GM21786 (cell line): ENCODE measurements around the gene SHC2.

Source experiments
- ATAC-seq: cut with Tn5 transposase; IDR thresholded peaks from one replicate; pipeline ENCODE4 v1.9.1; 2021; ENCODE audit not compliant: unreplicated experiment

Gene SHC2, protein sequence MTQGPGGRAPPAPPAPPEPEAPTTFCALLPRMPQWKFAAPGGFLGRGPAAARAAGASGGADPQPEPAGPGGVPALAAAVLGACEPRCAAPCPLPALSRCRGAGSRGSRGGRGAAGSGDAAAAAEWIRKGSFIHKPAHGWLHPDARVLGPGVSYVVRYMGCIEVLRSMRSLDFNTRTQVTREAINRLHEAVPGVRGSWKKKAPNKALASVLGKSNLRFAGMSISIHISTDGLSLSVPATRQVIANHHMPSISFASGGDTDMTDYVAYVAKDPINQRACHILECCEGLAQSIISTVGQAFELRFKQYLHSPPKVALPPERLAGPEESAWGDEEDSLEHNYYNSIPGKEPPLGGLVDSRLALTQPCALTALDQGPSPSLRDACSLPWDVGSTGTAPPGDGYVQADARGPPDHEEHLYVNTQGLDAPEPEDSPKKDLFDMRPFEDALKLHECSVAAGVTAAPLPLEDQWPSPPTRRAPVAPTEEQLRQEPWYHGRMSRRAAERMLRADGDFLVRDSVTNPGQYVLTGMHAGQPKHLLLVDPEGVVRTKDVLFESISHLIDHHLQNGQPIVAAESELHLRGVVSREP

DNA sequence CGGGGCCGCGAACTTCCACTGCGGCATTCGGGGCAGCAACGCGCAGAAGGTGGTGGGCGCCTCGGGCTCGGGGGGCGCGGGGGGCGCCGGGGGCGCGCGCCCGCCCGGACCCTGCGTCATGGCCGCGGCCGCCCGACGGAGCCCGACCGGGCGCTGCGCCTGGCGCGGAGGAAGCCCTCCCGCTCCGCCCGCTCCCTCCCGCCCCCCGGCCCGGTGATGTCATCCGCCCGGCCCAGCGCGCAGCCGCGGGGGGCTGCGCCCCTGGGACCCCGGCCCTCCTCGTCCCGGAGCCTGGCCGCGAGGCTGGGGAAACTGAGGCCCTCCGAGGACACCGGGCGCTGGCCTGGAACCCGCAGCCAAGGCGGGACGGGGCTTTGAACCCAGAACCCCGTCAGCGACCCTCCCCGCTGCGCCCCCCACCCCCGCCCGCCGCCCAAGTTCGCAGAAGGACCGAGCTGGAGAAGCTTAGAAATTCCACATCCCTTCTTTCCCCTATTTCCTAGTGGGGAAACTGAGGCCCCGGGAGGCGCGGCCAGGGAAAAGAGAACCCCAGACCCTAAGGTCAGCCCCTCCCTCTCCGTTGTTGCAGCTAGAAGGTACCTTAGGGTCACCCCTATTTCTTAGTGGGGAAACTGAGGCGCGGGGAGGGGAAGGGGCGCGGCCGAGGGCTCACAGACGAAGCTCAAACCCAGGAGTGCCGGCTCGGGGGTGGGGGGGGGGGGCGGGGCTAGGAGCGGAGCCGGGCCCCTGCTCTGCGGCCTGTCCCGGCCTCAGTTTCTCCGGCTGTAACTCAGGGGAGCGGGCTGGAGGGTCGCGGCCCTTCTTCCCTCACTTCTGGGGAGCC lies at the start of gene SHC2:
Gene SHC2 (minus strand): TSS at position 157 of the 844 bp plus-strand sequence. CDS start 37 bp downstream, at position 120.
- ATAC-seq = no peak

DNA sequence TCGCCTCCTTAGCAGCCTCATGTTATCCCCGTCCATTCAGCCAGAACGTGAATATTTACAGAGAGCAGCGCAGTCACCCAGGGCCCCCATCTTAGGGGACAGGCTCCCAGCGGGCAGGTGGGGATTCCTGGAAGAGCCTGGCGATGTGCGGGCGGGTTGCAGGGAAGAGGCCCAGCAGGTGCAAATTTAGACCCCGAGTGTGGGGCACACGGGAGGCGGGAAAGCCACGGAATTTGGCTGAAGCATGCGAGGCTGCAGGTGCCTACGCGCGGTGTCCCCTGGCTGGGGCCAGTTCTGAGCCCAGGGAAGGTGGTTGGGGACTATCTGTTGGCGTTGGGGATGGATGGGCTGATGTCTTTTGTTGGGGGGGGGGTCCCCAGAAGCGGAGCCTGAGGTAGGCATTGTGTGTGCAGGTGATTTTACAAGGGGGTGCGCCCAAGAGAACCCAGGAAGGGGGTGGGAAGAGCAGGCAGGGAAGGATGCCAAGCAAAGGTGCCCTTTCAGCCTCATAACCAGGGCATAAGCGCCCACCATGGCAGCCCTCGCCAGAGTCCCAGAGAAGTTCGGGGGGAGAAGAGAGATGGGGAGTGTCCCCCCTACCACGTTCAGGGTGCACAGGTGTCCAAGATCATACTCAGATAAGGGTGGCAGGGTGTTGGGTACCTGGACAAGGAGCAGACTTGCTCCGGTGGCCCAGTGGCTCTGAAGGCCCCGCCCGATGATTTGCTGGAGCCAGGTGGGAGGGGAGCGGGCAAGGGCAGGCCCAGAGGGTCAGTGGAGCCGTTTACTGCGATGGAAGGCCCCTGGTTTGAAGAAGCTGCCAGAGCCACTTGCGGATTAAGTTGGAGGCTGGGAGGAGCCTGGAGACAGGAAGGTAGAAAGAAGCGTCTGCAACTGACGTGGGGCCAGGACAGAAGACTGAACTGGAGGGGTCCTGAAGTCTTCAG lies 47.6 kb upstream of the SHC2 start:
- no peak for ATAC-seq

DNA sequence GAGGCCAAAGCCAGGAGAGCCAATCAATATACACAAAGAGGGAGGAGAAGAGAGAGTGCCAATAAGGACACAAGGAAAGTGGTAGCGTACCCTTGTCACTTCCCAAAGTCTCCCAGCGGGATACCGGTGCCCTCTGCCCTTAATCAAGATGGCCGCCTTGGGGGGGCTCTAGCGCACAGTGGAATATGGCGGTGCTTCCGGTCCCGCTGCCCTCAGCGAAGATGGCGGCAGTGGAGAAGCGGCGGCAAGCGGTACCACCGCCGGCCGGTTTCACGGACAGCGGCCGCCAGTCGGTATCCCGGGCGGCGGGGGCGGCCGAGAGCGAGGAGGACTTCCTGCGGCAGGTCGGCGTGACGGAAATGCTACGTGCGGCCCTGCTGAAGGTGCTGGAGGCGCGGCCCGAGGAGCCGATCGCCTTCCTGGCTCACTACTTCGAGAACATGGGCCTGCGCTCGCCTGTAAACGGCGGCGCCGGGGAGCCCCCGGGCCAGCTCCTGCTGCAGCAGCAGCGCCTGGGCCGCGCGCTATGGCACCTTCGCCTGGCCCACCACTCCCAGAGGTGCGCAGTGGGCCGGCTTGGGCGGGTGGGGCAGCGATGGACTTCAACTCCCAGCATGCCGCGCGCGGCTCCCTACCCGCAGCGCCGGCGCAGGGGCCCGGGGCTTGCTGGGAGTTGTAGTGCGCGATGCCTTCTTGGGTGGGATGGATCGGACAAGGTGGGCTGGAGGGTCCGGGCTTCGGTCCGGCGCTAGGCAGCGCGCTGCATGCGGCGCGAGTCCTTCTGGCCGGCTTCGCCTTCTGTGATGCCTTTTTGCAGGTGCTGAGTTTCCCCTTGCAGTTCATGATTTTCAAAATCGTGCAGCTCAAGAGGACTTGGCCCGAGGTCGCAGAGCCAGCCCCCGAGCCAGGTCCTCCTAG lies 46.7 kb upstream of the SHC2 start, which contains the start of gene TPGS1:
Gene TPGS1 (plus strand): TSS at position 212 of the 918 bp plus-strand sequence. CDS start 10 bp downstream, at position 222.
- ATAC-seq = peak; percentile 54

DNA sequence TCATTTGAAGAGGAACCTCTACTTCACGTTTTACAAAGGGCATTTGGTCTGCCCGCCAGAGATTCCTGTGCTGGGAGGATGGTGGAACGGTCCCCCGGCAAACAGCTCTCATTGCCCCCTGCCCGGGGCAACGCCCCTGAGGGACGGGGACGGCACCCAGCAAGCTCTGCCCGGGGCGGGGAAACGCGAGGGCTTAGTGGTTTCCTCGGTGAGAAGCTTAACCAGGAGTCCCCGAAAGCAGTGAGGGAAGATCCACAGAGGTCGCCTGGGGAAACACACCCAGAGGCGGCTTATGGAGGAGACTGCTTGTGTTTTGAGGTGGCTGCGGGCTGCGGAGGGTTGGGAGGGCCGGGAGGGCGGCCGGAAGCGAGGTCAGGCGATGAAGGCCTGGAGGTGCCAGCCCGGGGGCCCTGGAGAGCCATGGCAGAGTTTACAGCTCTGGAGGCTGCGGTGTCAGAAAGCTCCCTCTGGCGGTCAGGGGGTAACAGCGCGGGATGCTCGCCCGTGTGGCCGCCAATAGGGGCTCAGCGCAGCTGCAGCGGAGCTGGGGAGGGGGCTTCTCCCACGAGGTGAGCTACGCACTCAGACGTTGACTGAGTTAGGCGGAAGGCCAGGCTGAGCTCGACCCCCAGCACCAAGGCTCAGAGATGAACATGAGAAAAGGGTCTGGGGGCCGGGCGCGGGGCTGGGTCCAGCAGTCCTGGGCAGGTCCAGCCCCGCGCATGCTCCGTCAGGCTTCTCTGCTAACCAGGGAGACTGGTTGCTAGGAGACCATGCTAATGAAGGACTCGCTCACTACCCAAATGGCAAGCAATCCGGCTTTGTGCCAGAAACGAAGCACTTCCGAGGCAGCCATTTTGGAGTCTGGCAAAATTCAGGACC lies 45.8 kb upstream of the SHC2 start:
- ATAC-seq = peak; percentile 64

DNA sequence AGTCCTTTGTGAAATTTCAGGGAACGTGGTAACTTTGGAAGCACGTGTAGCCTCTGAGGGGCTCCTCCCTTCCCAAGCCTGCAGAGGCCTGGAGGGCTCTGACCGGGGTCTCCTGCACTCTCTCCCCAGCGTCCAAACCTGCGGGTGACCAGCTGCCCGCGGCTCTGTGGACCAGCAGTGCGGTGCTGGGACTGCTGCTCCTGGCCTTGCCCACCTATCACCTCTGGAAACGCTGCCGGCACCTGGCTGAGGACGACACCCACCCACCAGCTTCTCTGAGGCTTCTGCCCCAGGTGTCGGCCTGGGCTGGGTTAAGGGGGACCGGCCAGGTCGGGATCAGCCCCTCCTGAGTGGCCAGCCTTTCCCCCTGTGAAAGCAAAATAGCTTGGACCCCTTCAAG lies 43.8 kb upstream of the SHC2 start:
- ATAC-seq = no peak

DNA sequence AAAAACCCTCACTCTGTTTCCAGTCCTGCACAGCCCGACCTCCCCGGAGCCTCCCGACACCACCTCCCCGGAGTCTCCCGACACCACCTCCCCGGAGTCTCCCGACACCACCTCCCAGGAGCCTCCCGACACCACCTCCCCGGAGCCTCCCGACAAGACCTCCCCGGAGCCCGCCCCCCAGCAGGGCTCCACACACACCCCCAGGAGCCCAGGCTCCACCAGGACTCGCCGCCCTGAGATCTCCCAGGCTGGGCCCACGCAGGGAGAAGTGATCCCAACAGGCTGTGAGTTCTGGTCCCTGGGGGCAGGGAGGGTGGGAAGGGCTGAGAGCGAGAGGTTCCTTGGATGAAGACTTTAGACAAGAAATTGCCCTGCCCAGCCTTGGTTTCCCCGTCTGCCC lies 40.8 kb upstream of the SHC2 start:
- no peak for ATAC-seq

DNA sequence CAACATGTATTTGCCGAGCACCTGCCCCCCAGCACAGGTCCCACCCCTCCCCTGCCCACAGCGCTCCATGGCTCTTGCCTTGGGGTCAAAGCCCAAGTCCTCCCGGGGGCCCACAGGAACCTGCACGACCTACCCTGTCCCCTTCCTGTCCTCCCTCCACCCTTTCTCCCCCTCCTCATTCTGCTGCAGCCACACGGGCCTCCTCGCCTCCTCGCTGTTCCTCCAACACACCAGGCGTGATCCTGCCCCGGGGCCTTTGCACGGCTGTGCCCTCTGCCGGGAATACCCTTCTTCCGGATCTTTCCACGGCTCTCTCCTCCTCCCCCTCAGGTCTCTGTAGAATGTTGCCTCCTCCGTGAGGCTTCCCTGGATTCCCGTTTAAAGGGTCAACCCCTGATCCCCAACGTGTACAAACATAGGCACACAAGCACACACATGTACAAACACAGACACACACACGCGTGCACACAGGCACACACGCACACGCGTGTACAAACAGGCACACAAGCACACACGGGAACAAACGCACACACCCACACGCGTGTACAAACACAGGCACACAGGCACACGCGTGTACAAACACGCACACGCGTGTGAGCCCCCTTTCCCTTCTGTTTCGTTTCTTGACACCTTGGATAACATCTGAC lies 38.3 kb upstream of the SHC2 start:
- ATAC-seq = no peak

DNA sequence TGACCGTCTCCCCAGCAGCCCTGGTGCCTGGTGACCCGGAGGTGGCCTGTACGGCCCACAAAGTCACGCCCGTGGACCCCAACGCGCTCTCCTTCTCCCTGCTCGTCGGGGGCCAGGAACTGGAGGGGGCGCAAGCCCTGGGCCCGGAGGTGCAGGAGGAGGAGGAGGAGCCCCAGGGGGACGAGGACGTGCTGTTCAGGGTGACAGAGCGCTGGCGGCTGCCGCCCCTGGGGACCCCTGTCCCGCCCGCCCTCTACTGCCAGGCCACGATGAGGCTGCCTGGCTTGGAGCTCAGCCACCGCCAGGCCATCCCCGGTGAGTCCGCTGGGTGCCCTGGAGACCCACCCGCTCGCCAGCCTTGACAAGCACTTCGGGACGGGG lies 37.7 kb upstream of the SHC2 start:
- ATAC-seq = no peak

DNA sequence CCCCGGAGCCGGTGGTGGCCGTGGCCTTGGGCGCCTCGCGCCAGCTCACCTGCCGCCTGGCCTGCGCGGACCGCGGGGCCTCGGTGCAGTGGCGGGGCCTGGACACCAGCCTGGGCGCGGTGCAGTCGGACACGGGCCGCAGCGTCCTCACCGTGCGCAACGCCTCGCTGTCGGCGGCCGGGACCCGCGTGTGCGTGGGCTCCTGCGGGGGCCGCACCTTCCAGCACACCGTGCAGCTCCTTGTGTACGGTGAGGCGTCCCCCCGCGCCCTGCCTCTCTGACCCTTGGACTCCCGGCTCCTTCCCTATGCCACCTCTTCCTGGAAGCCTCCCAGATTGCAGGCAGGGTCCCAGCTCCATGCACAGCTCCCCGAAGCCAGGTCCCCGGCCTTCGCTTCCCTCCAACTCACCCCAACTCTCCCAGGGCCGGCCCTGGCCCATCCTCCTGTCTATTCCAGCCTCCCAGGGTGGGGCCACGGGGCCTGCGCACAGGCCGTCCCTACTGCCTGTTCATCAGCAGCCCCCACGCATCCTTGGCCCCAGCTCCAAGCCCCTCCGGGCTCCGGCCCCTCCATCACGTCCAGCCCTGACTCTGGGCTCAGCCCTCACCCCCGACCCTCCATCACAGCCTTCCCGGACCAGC lies 37.2 kb upstream of the SHC2 start:
- no peak for ATAC-seq

DNA sequence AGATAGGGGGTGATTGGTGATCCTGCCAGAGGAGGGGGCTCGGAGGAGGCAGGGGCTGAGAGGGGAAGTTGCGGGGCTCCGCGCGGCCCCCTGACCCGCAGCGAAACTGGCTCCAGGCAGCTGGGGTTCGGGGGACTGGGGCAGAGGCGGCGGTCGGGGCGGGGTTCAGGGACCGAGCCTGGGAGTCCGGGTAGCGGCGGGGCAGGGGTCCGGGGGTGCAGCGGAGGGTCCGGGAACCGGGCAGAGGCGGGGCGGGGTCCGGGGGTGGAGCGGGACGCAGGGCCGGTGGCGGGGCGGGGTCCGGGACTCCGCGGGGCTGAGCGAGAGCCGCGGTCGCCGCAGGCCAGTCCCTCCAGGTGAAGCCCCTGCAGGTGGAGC lies 36.6 kb upstream of the SHC2 start:
- ATAC-seq = no peak

DNA sequence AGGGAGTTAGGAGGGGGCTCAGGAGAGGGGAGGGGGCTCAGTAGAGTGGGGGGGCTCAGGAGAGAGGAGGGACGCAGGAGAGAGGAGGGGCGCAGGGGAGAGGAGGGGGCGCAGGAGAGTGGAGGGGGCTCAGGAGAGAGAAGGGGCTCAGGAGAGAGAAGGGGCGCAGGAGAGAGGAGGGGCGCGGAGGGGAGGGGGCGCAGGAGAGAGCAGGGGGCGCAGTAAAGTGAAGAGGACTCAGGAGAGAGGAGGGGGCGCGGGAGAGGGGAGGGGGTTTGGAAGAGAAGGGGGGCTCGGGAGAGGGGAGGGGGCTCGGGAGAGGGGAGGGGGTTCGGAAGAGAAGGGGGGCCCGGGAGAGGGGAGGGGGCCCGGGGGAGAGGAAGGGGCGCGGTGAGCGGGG lies 36.2 kb upstream of the SHC2 start:
- ATAC-seq = no peak

DNA sequence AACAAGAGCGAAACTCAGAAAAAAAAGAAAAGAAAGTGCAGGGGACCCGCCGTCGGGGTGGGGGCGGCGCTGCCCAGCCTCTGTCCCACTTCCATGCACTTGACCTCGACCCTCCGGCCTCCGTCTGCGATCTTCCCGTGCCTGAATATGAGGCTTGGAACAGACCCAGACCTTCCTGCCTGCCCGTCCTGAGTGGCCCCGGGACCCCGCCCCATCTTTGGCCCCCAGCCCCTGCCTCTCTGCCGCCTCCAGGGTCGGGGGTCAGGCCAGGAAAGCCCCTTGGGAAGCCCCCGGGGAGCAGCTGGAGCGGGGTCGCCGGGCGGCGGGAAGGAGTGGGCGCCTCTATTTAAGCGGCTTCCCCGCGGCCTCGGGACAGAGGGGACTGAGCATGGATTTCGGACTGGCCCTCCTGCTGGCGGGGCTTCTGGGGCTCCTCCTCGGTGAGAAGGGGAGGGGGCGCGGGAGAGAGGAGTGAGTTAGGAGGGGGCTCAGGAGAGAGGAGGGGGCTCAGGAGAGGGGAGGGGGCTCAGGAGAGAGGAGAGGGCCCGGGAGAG lies 35.4 kb upstream of the SHC2 start, which contains the start of gene MADCAM1:
Gene MADCAM1 (plus strand): TSS at position 375 of the 554 bp plus-strand sequence. CDS start 14 bp downstream, at position 389.
- ATAC-seq = no peak

DNA sequence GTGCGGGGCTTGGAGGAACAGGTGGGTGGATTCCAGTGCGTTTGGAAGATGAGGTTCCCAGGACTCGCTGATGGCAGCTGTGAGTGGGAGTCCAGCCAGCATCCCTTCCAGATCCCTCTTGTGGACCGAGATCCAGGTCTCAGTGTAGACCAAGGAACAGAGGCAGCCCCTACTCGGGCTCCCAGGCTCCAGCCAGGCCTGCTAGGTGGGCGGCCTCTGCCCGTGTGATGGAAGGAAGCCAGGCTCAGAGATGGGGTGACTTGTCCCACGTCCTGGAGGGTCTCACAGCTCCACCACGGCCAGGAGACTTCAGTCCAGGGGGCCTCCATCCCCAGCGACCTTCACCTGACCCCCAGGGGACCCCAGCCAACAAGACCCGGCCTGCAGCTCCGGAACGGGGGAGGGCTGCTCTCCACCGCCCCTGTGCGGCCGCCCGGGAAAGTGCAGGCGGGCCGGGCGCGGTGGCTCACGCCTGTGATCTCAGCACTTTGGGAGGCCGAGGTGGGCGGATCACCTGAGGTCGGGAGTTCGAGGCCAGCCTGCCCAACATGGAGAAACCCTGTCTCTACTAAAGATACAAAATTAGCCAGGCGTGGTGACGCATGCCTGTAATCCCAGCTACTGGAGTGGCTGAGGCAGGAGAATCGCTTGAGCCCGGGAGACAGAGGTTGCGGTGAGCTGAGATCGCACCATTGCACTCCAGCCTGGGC lies 34.7 kb upstream of the SHC2 start:
- no peak for ATAC-seq

DNA sequence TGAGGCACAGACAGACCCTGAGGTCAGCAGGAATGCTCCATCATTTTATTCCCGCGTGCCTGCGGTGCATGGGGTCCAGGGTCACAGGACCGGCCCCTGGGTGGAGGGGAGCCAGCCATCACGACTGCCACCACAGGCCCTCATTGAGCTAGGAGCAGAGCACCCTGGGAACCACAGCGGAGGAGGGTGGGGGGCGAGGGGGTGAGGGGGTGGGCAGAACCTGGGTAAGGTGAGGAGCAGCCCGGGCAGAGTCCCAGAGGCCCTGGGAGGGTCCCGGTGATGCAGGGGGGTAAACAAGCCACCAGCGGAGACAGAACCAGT lies 34.2 kb upstream of the SHC2 start:
- ATAC-seq = no peak

DNA sequence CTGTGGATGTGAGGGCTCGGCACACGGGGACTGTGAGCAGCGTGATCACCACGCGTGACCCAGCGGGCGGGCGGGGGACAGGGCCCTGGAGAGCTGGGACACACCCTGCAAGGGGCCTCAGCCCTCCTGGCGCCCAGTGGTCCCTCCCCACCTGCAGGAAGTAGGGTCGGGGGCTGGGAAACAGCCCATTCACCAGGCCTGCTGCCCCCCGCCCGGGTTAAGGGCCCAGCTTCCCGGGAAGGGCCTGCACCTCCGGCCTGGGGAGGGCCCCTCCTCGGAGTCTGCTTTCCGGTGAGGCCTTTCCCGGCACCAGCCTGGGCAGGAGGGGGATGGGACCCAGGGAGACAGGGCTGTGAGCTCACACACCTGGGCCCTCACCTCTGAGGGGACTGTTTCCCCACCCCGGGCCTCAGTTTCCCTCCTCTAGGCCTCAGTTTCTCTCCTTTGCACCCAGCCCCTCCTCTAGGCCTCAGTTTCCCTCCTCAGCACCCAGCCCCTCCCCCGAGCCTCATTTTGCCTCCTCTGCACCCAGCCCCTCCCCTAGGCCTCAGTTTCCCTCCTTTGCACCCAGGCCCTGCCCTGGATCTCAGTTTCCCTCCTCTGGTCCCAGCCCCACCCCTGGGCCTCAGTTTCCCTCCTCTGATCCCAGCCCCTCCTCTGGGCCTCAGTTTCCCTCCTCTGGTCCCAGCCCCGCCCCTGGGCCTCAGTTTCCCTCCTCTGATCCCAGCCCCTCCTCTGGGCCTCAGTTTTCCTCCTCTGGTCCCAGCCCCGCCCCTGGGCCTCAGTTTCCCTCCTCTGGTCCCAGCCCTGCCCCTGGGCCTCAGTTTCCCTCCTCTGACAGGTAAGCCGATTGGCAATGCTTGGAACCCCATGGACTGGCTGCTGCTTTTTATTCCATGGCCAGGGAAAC lies 33.6 kb upstream of the SHC2 start:
- no peak for ATAC-seq
